Ishikawa (cell line): ENCODE data around the gene ADD3.

Experiments
- CEBPB ChIP-seq: IDR thresholded peaks from 2 replicates; pipeline ENCODE4 v1.6.1; 2012
- CREB1 ChIP-seq: IDR thresholded peaks from 2 replicates; pipeline ENCODE4 v1.6.1; 2012; ENCODE audit warnings: low read depth
- EGR1 ChIP-seq: IDR thresholded peaks from 2 replicates; pipeline ENCODE4 v1.6.1; 2012
- EP300 ChIP-seq: IDR thresholded peaks from 2 replicates; pipeline ENCODE4 v1.6.1; 2012; ENCODE audit warnings: borderline replicate concordance
- FOXM1 ChIP-seq: IDR thresholded peaks from 2 replicates; pipeline ENCODE4 v1.6.1; 2012; ENCODE audit warnings: low read depth, borderline replicate concordance
- NFIC ChIP-seq: IDR thresholded peaks from 2 replicates; pipeline ENCODE4 v1.6.1; 2012
- RAD21 ChIP-seq: IDR thresholded peaks from 2 replicates; pipeline ENCODE4 v1.6.1; 2012; ENCODE audit warnings: low read depth
- TAF1 ChIP-seq: IDR thresholded peaks from 2 replicates; pipeline ENCODE4 v1.6.1; 2012; ENCODE audit warnings: low read depth, mild to moderate bottlenecking
- TCF12 ChIP-seq: IDR thresholded peaks from 2 replicates; pipeline ENCODE4 v1.6.1; 2012; ENCODE audit warnings: low read depth
- TEAD4 ChIP-seq: IDR thresholded peaks from 2 replicates; pipeline ENCODE4 v1.6.1; 2012
- YY1 ChIP-seq: IDR thresholded peaks from 2 replicates; pipeline ENCODE4 v1.6.1; 2012; ENCODE audit warnings: low read depth
- ZBTB7A ChIP-seq: IDR thresholded peaks from 2 replicates; pipeline ENCODE4 v1.6.1; 2012; ENCODE audit warnings: low read depth
- TF ChIP-seq, protein P1 (sequence below): IDR thresholded peaks from 2 replicates; pipeline ENCODE4 v1.6.1; 2012
- TF ChIP-seq, protein P2 (sequence below): IDR thresholded peaks from 2 replicates; pipeline ENCODE4 v1.6.1; 2012; ENCODE audit warnings: low read depth, mild to moderate bottlenecking
- TF ChIP-seq, protein P3 (sequence below): IDR thresholded peaks from 2 replicates; pipeline ENCODE4 v1.6.1; 2012

Gene ADD3

DNA sequence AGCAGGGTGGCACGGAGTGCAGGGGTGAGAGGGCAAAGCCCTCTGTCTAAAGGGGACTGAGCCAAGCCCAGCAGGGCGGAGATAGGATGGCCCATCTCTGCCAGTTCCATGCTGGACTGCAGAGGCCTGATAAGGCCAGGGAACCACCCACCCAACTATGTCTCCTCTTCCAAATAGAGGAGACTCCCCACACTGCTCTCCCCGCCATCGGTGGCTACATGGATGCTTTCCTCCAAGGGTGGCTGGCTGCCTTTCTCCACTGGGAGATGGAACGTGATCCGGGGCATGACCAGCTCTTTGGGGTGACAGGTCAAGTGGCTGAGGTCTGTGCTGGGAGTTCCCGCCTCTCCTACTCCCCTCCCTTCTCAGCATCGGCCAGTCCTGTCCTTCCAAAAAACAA, 141.5 kb downstream of the ADD3 start:
- TF ChIP-seq ZBTB7A (no peak), TEAD4 (no peak), TCF12 (no peak), YY1 (no peak), CREB1 (no peak), RAD21 (no peak), CEBPB (no peak), FOXM1 (no peak), TAF1 (no peak), EP300 (no peak), NFIC (no peak), EGR1 (no peak)
- TF ChIP-seq, protein P1, sequence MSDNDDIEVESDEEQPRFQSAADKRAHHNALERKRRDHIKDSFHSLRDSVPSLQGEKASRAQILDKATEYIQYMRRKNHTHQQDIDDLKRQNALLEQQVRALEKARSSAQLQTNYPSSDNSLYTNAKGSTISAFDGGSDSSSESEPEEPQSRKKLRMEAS = no peak
- TF ChIP-seq, protein P2, sequence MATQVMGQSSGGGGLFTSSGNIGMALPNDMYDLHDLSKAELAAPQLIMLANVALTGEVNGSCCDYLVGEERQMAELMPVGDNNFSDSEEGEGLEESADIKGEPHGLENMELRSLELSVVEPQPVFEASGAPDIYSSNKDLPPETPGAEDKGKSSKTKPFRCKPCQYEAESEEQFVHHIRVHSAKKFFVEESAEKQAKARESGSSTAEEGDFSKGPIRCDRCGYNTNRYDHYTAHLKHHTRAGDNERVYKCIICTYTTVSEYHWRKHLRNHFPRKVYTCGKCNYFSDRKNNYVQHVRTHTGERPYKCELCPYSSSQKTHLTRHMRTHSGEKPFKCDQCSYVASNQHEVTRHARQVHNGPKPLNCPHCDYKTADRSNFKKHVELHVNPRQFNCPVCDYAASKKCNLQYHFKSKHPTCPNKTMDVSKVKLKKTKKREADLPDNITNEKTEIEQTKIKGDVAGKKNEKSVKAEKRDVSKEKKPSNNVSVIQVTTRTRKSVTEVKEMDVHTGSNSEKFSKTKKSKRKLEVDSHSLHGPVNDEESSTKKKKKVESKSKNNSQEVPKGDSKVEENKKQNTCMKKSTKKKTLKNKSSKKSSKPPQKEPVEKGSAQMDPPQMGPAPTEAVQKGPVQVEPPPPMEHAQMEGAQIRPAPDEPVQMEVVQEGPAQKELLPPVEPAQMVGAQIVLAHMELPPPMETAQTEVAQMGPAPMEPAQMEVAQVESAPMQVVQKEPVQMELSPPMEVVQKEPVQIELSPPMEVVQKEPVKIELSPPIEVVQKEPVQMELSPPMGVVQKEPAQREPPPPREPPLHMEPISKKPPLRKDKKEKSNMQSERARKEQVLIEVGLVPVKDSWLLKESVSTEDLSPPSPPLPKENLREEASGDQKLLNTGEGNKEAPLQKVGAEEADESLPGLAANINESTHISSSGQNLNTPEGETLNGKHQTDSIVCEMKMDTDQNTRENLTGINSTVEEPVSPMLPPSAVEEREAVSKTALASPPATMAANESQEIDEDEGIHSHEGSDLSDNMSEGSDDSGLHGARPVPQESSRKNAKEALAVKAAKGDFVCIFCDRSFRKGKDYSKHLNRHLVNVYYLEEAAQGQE = no peak
- TF ChIP-seq, protein P3, sequence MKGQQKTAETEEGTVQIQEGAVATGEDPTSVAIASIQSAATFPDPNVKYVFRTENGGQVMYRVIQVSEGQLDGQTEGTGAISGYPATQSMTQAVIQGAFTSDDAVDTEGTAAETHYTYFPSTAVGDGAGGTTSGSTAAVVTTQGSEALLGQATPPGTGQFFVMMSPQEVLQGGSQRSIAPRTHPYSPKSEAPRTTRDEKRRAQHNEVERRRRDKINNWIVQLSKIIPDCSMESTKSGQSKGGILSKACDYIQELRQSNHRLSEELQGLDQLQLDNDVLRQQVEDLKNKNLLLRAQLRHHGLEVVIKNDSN = no peak

DNA sequence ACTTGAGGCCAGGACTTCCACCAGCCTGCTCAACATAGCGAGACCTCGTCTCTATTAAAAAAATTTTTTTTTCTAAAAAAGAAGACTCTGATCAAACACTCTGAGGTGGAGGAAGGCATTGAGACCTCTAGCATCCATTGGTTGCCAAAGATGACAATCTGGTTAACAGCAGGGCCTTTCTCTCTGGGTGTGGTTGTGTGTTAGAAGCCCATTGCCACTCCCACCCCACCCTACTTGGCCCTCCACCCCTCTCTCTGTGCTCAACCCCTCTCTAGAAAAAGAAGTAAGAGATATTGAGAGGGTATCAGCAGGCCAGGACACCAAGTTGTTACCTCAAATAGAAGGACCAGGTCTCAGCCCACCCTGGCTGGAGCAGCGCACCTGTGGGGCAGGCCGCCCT, 142.3 kb downstream of the ADD3 start:
- no peak for TF ChIP-seq CREB1
- no peak for TF ChIP-seq TAF1
- TF ChIP-seq RAD21 = no peak
- TF ChIP-seq CEBPB = no peak
- no peak for TF ChIP-seq ZBTB7A
- TF ChIP-seq EGR1 = no peak
- no peak for TF ChIP-seq TEAD4
- TF ChIP-seq EP300 = no peak

DNA sequence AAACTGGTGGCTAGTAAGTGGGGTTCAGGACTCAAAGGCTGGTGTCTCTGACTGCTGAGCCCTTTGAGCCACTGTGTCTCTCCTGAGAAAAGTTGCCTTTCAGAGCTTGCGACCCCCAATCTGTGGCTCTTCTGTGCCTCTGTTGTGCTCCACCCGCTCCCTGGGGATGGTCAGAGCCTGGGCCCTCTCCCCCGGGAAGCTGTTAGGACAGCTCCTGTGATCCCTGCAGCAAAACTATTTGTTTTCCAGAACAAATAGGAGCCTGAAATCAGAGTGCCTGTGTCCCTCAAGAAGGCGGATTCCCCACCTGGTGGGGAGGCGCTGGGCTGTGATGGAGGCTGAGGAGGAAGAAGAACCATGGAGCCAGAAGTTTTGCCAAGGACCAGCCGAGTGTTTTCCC, 143.2 kb downstream of the ADD3 start:
- TF ChIP-seq FOXM1 = no peak
- TF ChIP-seq, protein P3 = no peak
- no peak for TF ChIP-seq TCF12
- no peak for TF ChIP-seq RAD21

DNA sequence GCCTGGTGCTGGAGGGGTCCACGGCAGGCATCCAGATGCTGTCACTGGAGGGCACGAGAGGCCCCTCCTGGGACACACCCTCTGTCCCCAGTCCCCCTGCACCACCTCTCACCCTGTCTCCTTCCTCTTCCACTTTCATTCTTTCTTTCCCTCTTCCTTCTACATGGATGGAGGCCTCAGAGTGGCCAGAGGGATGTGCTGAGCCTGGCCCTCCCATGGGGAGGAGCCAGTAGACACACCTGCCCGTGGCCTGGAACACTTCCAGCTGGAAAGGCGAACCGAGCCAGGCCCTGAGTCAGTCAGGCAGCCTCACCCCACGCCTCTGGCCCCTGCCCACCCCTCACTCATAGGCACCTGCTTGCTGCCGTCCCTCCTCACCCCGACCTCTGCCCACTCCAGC, 143.7 kb downstream of the ADD3 start:
- TF ChIP-seq NFIC (peak; percentile 65; the same call in 1 of the 2 replicates), ZBTB7A (peak; percentile 88; the same call in 1 of the 2 replicates)
- TF ChIP-seq, protein P2 = no peak

DNA sequence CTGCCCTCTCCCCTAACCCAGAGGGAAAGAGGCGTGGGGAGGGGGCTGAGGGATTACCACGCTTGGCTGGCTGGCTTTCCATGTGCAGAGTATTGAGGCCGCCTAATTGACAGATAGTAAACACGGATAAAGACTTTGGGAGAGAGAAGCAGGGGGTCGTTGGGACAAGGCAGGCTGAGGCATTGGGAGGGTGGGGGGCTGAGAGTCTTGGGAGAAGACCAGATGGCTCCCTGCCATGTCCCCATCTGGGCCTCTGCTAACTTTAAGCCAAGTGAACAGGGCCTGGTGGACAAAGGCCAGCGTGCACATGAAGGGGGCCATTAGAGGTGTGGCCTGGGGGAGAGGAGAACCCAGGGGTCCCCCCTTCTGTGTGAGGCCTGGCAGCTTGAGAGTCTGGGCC, 144.2 kb downstream of the ADD3 start:
- TF ChIP-seq YY1 = no peak
- peak; percentile 7; the same call in 1 of the 2 replicates for TF ChIP-seq ZBTB7A

DNA sequence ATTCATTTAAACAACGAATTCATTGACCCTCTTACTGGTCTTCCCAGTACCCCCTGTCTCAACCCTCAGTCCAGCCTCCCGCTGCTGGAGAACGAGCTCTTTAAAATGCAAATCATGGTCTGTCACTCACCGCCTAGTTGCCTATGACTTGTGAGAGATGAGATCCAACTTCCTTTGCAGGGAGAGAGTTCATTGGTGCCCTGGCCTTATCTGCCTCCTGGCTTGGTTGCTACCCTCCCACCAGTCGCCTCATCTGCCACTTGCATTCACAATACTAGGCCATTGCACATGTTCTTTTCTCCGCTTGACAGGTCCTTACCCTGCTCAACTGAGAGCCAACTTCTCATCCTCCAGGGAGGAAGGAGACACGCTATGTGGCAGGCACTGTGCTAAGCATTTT, 145.6 kb downstream of the ADD3 start:
- TF ChIP-seq CEBPB (no peak), TCF12 (no peak), RAD21 (no peak), EP300 (no peak), ZBTB7A (no peak)

DNA sequence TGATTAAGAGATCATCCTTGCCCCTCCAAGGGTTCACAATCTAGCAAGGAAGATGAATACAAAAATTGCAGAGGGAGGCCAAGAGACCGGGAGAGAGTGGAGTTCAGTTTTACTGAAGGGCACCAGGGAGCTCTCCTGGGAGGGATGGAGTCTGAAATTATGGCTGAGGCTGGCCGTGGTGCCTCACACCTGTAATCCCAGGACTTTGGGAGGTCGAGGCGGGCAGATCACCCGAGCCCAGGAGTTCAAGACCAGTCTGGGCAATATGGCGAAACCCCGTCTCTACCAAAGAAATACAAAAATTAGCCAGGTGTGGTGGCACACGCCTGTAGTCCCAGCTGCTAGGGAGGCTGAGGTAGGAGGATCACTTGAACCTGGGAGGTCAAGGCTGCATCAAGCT, 148.3 kb downstream of the ADD3 start:
- TF ChIP-seq EGR1 = no peak
- TF ChIP-seq, protein P3 = no peak
- no peak for TF ChIP-seq YY1
- TF ChIP-seq RAD21 = no peak
- no peak for TF ChIP-seq TCF12
- TF ChIP-seq EP300 = no peak
- no peak for TF ChIP-seq TAF1
